Aorta (tissue), 5 donors: Measurements from ENCODE around the gene NEURL4. TPM values are rescaled to one million over a fixed set of nuclear protein-coding genes. Genes with fewer than 3 reads are reported as not detected.
A peak's percentile ranks its signal among the peaks of the same experiment; 100 is the strongest.

Experiments
- ATAC-seq: fragments of 200-7000 bp; cut with Tn5 transposase; one replicate; pipeline ENCODE4 v1.9.1; 2022; ENCODE audit warnings: moderate library complexity; ENCODE audit not compliant: low FRiP score
- DNase-seq, 2 donors: peaks; one replicate each; pipeline ENCODE4 v3.0.0-alpha.2; 2020
- H3K27ac ChIP-seq, 2 donors: one replicate each; pipeline ENCODE4 v1.5.1; 2013; ENCODE audit warnings: low read length in 2 of 2, mild to moderate bottlenecking in 2 of 2, moderate library complexity in 2 of 2, control low read depth in 1 of 2, inconsistent platforms in 1 of 2, low read depth in 1 of 2
- H3K27me3 ChIP-seq, 2 donors: one replicate each; pipeline ENCODE4 v1.6.1; 2013; ENCODE audit warnings: control low read depth in 1 of 2, low read length in 1 of 2, mild to moderate bottlenecking in 1 of 2, moderate library complexity in 1 of 2; ENCODE audit not compliant: insufficient read depth in 2 of 2, control insufficient read depth in 1 of 2
- H3K36me3 ChIP-seq, 2 donors: one replicate each; pipeline ENCODE4 v1.6.1; 2013; ENCODE audit warnings: control low read depth in 1 of 2, low read length in 1 of 2, mild to moderate bottlenecking in 1 of 2; ENCODE audit not compliant: insufficient read depth in 2 of 2, control insufficient read depth in 1 of 2
- H3K4me1 ChIP-seq, 2 donors: one replicate each; pipeline ENCODE4 v1.6.1; 2013; ENCODE audit warnings: low read length in 2 of 2, control low read depth in 1 of 2, mild to moderate bottlenecking in 1 of 2, moderate library complexity in 1 of 2; ENCODE audit not compliant: insufficient read depth in 2 of 2, control insufficient read depth in 1 of 2
- H3K4me3 ChIP-seq, 2 donors: one replicate each; pipeline ENCODE4 v1.5.1; 2013; ENCODE audit warnings: low read length in 2 of 2, control low read depth in 1 of 2, mild to moderate bottlenecking in 1 of 2
- H3K9me3 ChIP-seq: one replicate; pipeline ENCODE4 v1.6.1; 2013; ENCODE audit warnings: mild to moderate bottlenecking, low read length; ENCODE audit not compliant: control insufficient read depth
- WGBS, 2 donors: extraction: QIAGEN DNeasy Blood & Tissue Kit; methylation state at CpG; one replicate each; pipeline ENCODE4 v1.1.7; 2013; 5-methylcytosine and 5-hydroxymethylcytosine counted together
- intact Hi-C, 2 donors: fragments of 100-400 bp; cut with DNase I; formaldehyde crosslinking; loops; one replicate each; pipeline versions ENCODE4 v1.14.2 to v1.15.0; 2022
- polyA plus RNA-seq, 2 donors: library from polyadenylated mRNA; stranded (reverse); fragments of 200-250 nt; gene quantifications; one replicate each; pipeline ENCODE4 v1.2.3, GENCODE V29; 2013
- total RNA-seq, 2 donors: library from RNA; stranded (reverse); fragmentation: NEBNext Ultra II Directional; extraction: Animal tissue kit (Norgen Biotek cat#: 25700); gene quantifications; one replicate each; pipeline ENCODE4 v1.2.1, GENCODE V29; 2021
- donor health status: healthy with polysubstance abuse.
- donor health status: Bipolar disorder and iron deficiency.
- donor health status: DM: no; HTN: no; CAD: no.
- donor health status: DM: no; HTN: no; CAD: no.
- donor health status: DM: yes; HTN: yes; CAD: no.

Gene NEURL4
- total and polyA plus RNA-seq, 4 donors = 7.3 to 52.8 (median 30.6) TPM

GRCh38 chr17:7313890-7314718 is 15.0 kb downstream of the NEURL4 start:
- Histone ChIP-seq H3K4me1 (no peaks in the 10 kb centered on the region), H3K9me3 (no peaks in the 10 kb centered on the region), H3K4me3 (peak overlapping the region; percentile 70 to 76), H3K27me3 (no peaks in the 10 kb centered on the region), H3K36me3 (peaks cover 0 to 8% of the 10 kb centered on the region in 2 donors), H3K27ac (peak overlapping the region in 1 of 2 donors; percentile 79)
- WGBS, 2 donors = 47% methylated on average over 9 of the region's 9 CpGs
- intact Hi-C loops = no loop called here
- ATAC-seq = no peak
- DNase-seq = no peak

- 87 to 89% methylated on average over 7 of the region's 7 CpGs for WGBS, 2 donors
- ATAC-seq (no peak), DNase-seq (no peak)
- H3K36me3 ChIP-seq = peaks cover 0 to 8% of the 10 kb centered on the region in 2 donors
- intact Hi-C loops = no loop called here
- H3K27ac ChIP-seq = no peak overlapping the region
- H3K9me3 ChIP-seq = no peaks in the 10 kb centered on the region
- no peaks in the 10 kb centered on the region for H3K27me3 ChIP-seq
- H3K4me3 ChIP-seq = no peak overlapping the region
- no peaks in the 10 kb centered on the region for H3K4me1 ChIP-seq
These were observed 15.8 kb downstream of the NEURL4 start for GRCh38 chr17:7313088-7313889.

GRCh38 chr17:7312432-7313087 is 16.6 kb downstream of the NEURL4 start:
- Histone ChIP-seq H3K36me3 (peaks cover 0 to 8% of the 10 kb centered on the region in 2 donors), H3K9me3 (no peaks in the 10 kb centered on the region), H3K27me3 (no peaks in the 10 kb centered on the region), H3K27ac (no peak overlapping the region), H3K4me1 (no peaks in the 10 kb centered on the region), H3K4me3 (no peak overlapping the region)
- intact Hi-C loops = no loop called here
- DNase-seq = no peak
- no peak for ATAC-seq
- 80 to 85% methylated on average over 7 of the region's 7 CpGs for WGBS, 2 donors

- intact Hi-C loops = no loop called here
- no peak overlapping the region for H3K4me3 ChIP-seq
- ATAC-seq (no peak), DNase-seq (no peak)
- no peak overlapping the region for H3K27ac ChIP-seq
- no peaks in the 10 kb centered on the region for H3K9me3 ChIP-seq
- no peaks in the 10 kb centered on the region for H3K4me1 ChIP-seq
- 75 to 80% methylated on average over 7 of the region's 7 CpGs for WGBS, 2 donors
- peaks cover 0 to 8% of the 10 kb centered on the region in 2 donors for H3K36me3 ChIP-seq
- no peaks in the 10 kb centered on the region for H3K27me3 ChIP-seq
These were observed 17.9 kb downstream of the NEURL4 start for GRCh38 chr17:7311110-7311705.

DNA sequence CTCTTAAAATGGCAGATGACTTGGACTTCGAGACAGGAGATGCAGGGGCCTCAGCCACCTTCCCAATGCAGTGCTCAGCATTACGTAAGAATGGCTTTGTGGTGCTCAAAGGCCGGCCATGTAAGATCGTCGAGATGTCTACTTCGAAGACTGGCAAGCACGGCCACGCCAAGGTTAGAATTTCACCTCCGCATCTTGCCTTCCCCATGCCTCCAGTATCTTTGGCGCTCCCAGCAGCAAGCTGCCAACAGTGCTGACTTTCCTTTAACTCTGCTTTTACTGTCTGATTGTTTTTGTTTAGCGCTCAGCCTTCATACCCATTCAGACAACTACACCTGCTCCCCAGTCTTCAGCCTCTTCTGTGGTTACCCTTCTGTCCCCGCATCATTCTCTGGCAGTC is 19.5 kb downstream of the NEURL4 start:
- H3K4me3 ChIP-seq = no peak overlapping the region
- peaks cover 0 to 8% of the 10 kb centered on the region in 2 donors for H3K36me3 ChIP-seq
- 90 to 93% methylated on average over 12 of the region's 12 CpGs for WGBS, 2 donors

GRCh38 chr17:7308625-7309433 is 20.3 kb downstream of the NEURL4 start:
- intact Hi-C loops = no loop called here
- H3K4me3 ChIP-seq = peak overlapping the region; percentile 59 to 92
- H3K36me3 ChIP-seq = peaks cover 0 to 8% of the 10 kb centered on the region in 2 donors
- 1 to 2% methylated on average over 13 to 14 of the region's 14 CpGs for WGBS, 2 donors
- H3K27ac ChIP-seq = peak overlapping the region; percentile 71 to 74
- DNase-seq (peak in 1 of 2 donors; percentile 82), ATAC-seq (no peak)
- no peaks in the 10 kb centered on the region for H3K4me1 ChIP-seq
- no peaks in the 10 kb centered on the region for H3K9me3 ChIP-seq
- H3K27me3 ChIP-seq = no peaks in the 10 kb centered on the region

More for the DNA sequence above, 19.5 kb downstream of the NEURL4 start:
- DNase-seq = no peak
- H3K27ac ChIP-seq = no peak overlapping the region
- ATAC-seq = no peak
- no peaks in the 10 kb centered on the region for H3K9me3 ChIP-seq
- intact Hi-C loops = no loop called here
- no peaks in the 10 kb centered on the region for H3K27me3 ChIP-seq
- H3K4me1 ChIP-seq = no peaks in the 10 kb centered on the region

- ATAC-seq = peak; percentile 1
- Histone ChIP-seq H3K27ac (peak overlapping the region; percentile 71 to 74), H3K4me1 (no peaks in the 10 kb centered on the region), H3K27me3 (no peaks in the 10 kb centered on the region), H3K4me3 (peak overlapping the region; percentile 59 to 92), H3K9me3 (no peaks in the 10 kb centered on the region), H3K36me3 (peaks cover 0 to 8% of the 10 kb centered on the region in 2 donors)
- peak in 1 of 2 donors; percentile 70 for DNase-seq
- intact Hi-C loops = no loop called here
- 1% methylated on average over 64 to 104 of the region's 104 CpGs for WGBS, 2 donors
These were observed 21.2 kb downstream of the NEURL4 start for GRCh38 chr17:7307686-7308624.
